Keratinocyte (primary cell): ENCODE data around the gene PRSS33. TPM values are rescaled to one million over a fixed set of nuclear protein-coding genes. Genes with fewer than 3 reads are reported as not detected.
A peak's percentile ranks its signal among the peaks of the same experiment; 100 is the strongest.

Source experiments
- DNase-seq: peaks from one replicate; pipeline ENCODE4 v3.0.0-alpha.2; 2011; ENCODE audit warnings: low read depth, missing footprints, low spot score
- FAIRE-seq: peaks from 2 replicates; lab custom pipeline; 2011; peaks lifted over from hg19 to GRCh38; lab: Jason Lieb, UNC
- H2AFZ ChIP-seq: 2 replicates; pipeline ENCODE4 v1.6.0; 2012; ENCODE audit warnings: low read length, control low read depth, inconsistent platforms; ENCODE audit not compliant: control insufficient read depth
- H3K27ac ChIP-seq: 2 replicates; pipeline ENCODE4 v1.5.1; 2011; ENCODE audit warnings: low read length; ENCODE audit not compliant: control insufficient read depth, insufficient read depth
- H3K27me3 ChIP-seq: 3 replicates; pipeline ENCODE4 v1.6.0; 2011; ENCODE audit warnings: low read length; ENCODE audit not compliant: control insufficient read depth, insufficient read depth; ENCODE audit errors: extremely low read depth
- H3K36me3 ChIP-seq, 2 experiments: 2 replicates in 1 of 2; 3 replicates in 1 of 2; pipeline ENCODE4 v1.5.1; 2011; ENCODE audit warnings: low read length in 2 of 2, mild to moderate bottlenecking in 1 of 2; ENCODE audit not compliant: control insufficient read depth in 2 of 2, insufficient read depth in 2 of 2; ENCODE audit errors: extremely low read depth in 1 of 2
- H3K4me1 ChIP-seq: 3 replicates; pipeline ENCODE4 v1.5.1; 2011; ENCODE audit warnings: low read length; ENCODE audit not compliant: control insufficient read depth, insufficient read depth; ENCODE audit errors: extremely low read depth
- H3K4me2 ChIP-seq: 3 replicates; pipeline ENCODE4 v1.6.0; 2011; ENCODE audit warnings: low read depth, low read length; ENCODE audit not compliant: control insufficient read depth, insufficient read depth; ENCODE audit errors: extremely low read depth
- H3K4me3 ChIP-seq, 3 experiments: fragments of 200-600 bp in 1 of 3; sonication (generic) in 1 of 3; 2 replicates in 2 of 3; 3 replicates in 1 of 3; pipeline ENCODE4 v1.5.1; 2011 to 2016; ENCODE audit warnings: low read length in 3 of 3, mild to moderate bottlenecking in 3 of 3, control low read depth in 2 of 3, inconsistent platforms in 1 of 3, low read depth in 1 of 3, mixed read lengths in 1 of 3, mixed run types in 1 of 3, moderate library complexity in 1 of 3; ENCODE audit not compliant: control insufficient read depth in 2 of 3, insufficient read depth in 2 of 3; ENCODE audit errors: extremely low read depth in 1 of 3
- H3K79me2 ChIP-seq: 2 replicates; pipeline ENCODE4 v1.6.0; 2012; ENCODE audit warnings: low read length; ENCODE audit not compliant: control insufficient read depth, insufficient read depth
- H3K9ac ChIP-seq: 3 replicates; pipeline ENCODE4 v1.6.0; 2011; ENCODE audit warnings: low read length; ENCODE audit not compliant: control insufficient read depth, insufficient read depth; ENCODE audit errors: extremely low read depth
- H3K9me1 ChIP-seq: 3 replicates; pipeline ENCODE4 v1.6.0; 2011; ENCODE audit warnings: low read length; ENCODE audit not compliant: control insufficient read depth, insufficient read depth; ENCODE audit errors: extremely low read depth
- H3K9me3 ChIP-seq: 2 replicates; pipeline ENCODE4 v1.5.1; 2012; ENCODE audit warnings: low read depth, low read length; ENCODE audit not compliant: control insufficient read depth
- H4K20me1 ChIP-seq: 3 replicates; pipeline ENCODE4 v1.6.0; 2011; ENCODE audit warnings: low read length; ENCODE audit not compliant: control insufficient read depth, insufficient read depth; ENCODE audit errors: extremely low read depth
- CTCF ChIP-seq, 3 experiments: IDR thresholded peaks in 1 of 3; conservative IDR thresholded peaks in 1 of 3; optimal IDR thresholded peaks in 1 of 3; 2 replicates in 2 of 3; 3 replicates in 1 of 3; pipeline versions ENCODE3 to v1.5.1; 2011; ENCODE audit warnings: low read length in 3 of 3, mild to moderate bottlenecking in 3 of 3, moderate library complexity in 2 of 3, control low read depth in 1 of 3, inconsistent platforms in 1 of 3; ENCODE audit not compliant: insufficient read depth in 2 of 3; ENCODE audit errors: extremely low read depth in 1 of 3
- EZH2 ChIP-seq: IDR thresholded peaks from one replicate; pipeline ENCODE4 v1.6.1; 2012; ENCODE audit warnings: inconsistent platforms, mild to moderate bottlenecking, low read length, moderate library complexity
- dilution Hi-C: fragments of 300-500 bp; cut with MboI; formaldehyde crosslinking; loops from one replicate; pipeline ENCODE4 v1.7.0; 2020; ENCODE audit warnings: low sequenced_read_pairs; ENCODE audit not compliant: extremely low pct_ligation_motif_present
- polyA plus RNA-seq, 5 experiments: library from polyadenylated mRNA; depleted of rRNA in 3 of 5; stranded (reverse) in 3 of 5; stranded (forward) in 1 of 5; unstranded in 1 of 5; fragments of >200 nt; gene quantifications; 1 replicate in 1 of 5; 2 replicates in 3 of 5; 3 replicates in 1 of 5; pipeline versions ENCODE4 v1.2.1 to v1.2.3, GENCODE V29; 2011 to 2012; ENCODE audit warnings: missing spikeins in 2 of 5, low read depth in 1 of 5, low replicate concordance in 1 of 5

PRSS33 gene
- polyA plus RNA-seq, 1 donor (not counting 4 experiments of a cell fraction or from before 2014, with no cell fraction given): not detected

DNA sequence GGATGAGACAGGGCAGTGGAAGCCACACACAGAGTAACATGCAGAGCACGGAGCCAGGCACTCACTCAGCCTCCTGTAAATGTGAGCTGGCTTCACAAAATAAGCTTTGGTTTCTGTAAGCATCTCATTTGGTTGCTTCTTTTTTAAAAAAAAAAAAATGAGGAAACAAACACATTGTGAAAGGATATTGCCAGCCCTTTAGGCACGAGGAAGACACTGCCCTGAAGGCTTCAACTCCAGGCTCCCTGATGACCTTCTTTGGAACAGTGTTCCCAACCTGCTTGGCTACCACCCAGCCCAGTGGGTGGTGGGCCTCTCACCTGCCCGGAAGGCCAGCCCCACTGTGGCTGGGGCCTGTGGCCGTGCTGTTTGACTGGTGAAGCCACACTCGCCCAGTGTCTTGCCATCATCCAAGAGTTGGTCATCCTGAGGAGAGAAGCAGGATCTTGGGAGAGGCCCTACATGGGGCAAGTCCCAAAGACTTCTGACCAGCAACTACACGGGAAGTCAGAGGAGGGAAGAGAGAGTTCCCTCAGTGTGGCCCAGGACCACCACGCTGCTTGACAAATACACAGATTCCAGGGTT is 12.1 kb downstream of the PRSS33 start:
- TF ChIP-seq EZH2: no peak
- TF ChIP-seq CTCF (optimal IDR thresholded peaks at IDR 0.05 in 1 of 3, IDR thresholded peaks at IDR 0.05 in 1 of 3, conservative IDR thresholded peaks at IDR 0.05 in 1 of 3; ENCODE audit: extremely low read depth in 1 of 3, insufficient read depth in 2 of 3, low read length in 3 of 3): no peak
- dilution Hi-C loops: no loop called here
- Histone ChIP-seq H3K4me3 (no peak overlapping the region), H3K4me1 (peaks cover 16% of the 10 kb centered on the region), H4K20me1 (peaks cover 4% of the 10 kb centered on the region), H3K4me2 (peak overlapping the region; percentile 97), H3K27ac (no peak overlapping the region), H2AFZ (no peak overlapping the region), H3K9me1 (no peaks in the 10 kb centered on the region), H3K79me2 (peaks cover 34% of the 10 kb centered on the region), H3K36me3 (peaks cover 31 to 32% of the 10 kb centered on the region in 2 experiments), H3K9ac (no peak overlapping the region), H3K9me3 (no peaks in the 10 kb centered on the region), H3K27me3 (no peaks in the 10 kb centered on the region)
- FAIRE-seq (no peak), DNase-seq (no peak)

DNA sequence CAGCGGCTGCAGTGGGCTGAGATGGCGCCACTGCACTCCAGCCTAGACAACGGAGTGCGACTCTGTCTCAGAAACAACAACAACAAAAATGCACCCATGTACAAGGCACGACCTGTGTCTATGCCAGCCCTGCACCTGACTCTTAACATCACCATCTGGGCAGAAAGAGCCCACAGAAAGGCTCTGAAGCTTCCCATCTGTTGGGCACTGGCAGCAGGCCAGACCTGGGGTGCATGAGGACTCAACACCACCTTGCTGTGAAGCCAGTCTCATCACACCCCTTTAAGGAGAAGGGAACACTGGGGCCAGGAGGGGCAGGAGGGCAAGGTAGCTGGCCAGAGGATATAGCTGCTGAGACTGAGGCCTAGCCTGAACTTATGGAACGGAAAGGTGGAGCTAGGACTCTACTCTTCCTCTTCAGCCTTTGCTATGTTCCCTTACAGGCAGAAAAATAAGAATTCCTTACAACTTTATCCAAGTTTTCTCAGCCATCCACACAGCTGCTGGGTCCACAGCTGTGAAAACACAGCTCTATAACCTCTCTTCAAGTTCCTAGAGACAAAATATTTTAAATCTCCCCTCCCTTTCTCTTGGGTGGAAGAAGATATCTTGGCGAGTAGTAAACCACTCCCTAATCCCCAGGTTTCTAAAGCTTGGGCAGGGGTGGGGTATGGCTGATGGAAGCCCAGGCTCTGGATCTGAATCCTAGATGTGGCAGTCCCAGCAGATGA is 13.0 kb downstream of the PRSS33 start:
- no peak overlapping the region for H3K9ac ChIP-seq
- dilution Hi-C loops: no loop called here

More for the DNA sequence above, 13.0 kb downstream of the PRSS33 start:
- Histone ChIP-seq H3K36me3 (peaks cover 39 to 41% of the 10 kb centered on the region in 2 experiments), H3K79me2 (peaks cover 37% of the 10 kb centered on the region), H3K27ac (no peak overlapping the region), H3K4me1 (peaks cover 22% of the 10 kb centered on the region), H3K4me3 (no peak overlapping the region), H3K4me2 (no peak overlapping the region), H2AFZ (no peak overlapping the region), H3K9me1 (no peaks in the 10 kb centered on the region), H3K9me3 (no peaks in the 10 kb centered on the region), H3K27me3 (no peaks in the 10 kb centered on the region), H4K20me1 (peaks cover 8% of the 10 kb centered on the region)
- TF ChIP-seq EZH2 (no peak), CTCF (optimal IDR thresholded peaks at IDR 0.05 in 1 of 3, IDR thresholded peaks at IDR 0.05 in 1 of 3, conservative IDR thresholded peaks at IDR 0.05 in 1 of 3; ENCODE audit: extremely low read depth in 1 of 3, insufficient read depth in 2 of 3, low read length in 3 of 3) (no peak)
- DNase-seq: no peak
- no peak for FAIRE-seq
